Large intestine (tissue), 3 donors: Measurements from ENCODE around the gene TGFBR3. TPM values are rescaled to one million over a fixed set of nuclear protein-coding genes. Genes with fewer than 3 reads are reported as not detected.

ENCODE experiments used
- DNase-seq, 2 donors: peaks; one replicate each; pipeline versions ENCODE4 v3.0.0 to v3.0.0-alpha.2; 2013
- H3K27ac ChIP-seq: one replicate; pipeline ENCODE4 v1.5.1; 2013; ENCODE audit warnings: low read length
- H3K27me3 ChIP-seq: 2 replicates; pipeline ENCODE4 v1.6.1; 2013; ENCODE audit warnings: low read length; ENCODE audit not compliant: control insufficient read depth, insufficient read depth
- H3K36me3 ChIP-seq: 2 replicates; pipeline ENCODE4 v1.6.1; 2013; ENCODE audit warnings: low read length; ENCODE audit not compliant: control insufficient read depth, insufficient read depth
- H3K4me1 ChIP-seq: one replicate; pipeline ENCODE4 v1.6.1; 2013; ENCODE audit warnings: low read length; ENCODE audit not compliant: control insufficient read depth, insufficient read depth
- H3K4me3 ChIP-seq: one replicate; pipeline ENCODE4 v1.5.1; 2013; ENCODE audit warnings: low read length
- H3K9me3 ChIP-seq: one replicate; pipeline ENCODE4 v1.6.1; 2013; ENCODE audit warnings: mild to moderate bottlenecking, low read depth, low read length, moderate library complexity; ENCODE audit not compliant: control insufficient read depth
- WGBS: methylation state at CpG from one replicate; pipeline ENCODE4 v1.1.5; 2013; ENCODE audit warnings: low lambda C conversion rate; ENCODE audit not compliant: insufficient coverage; 5-methylcytosine and 5-hydroxymethylcytosine counted together
- polyA plus RNA-seq: library from polyadenylated mRNA; unstranded; fragments of 120-200 nt; gene quantifications from one replicate; pipeline ENCODE4 v1.2.1, GENCODE V29; 2013

Gene TGFBR3
- polyA plus RNA-seq, 1 donor: 13.7 TPM

DNA sequence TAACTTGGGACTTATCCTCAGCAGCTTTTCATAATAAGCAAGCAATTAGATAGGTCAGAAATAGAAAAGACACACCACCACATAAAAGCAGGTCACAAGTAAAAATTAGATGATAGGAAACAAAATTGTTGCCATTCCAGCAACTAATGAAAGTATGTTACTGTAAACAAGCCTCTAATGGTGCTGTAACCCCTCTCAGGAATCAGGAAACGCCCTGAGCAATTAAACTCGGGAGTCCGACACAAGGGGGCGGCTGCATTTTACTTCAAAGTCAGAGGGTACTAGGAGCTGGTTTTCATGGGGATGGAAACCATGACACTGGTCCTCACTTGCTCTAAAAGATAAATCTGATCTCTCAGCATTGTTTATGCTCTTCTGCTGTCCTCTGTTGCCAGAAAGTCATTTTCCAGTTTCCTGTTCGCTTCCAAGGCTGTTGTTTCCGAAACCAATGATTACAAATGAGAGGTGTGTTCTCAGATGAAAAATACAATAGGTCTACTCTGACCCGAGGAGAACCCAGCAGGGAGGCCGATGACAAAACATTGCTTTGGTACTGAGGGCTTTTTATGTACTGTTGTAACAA lies 93.4 kb downstream of the TGFBR3 start:
- no peak for DNase-seq
- no peaks in the 10 kb centered on the region for H3K4me1 ChIP-seq
- H3K27ac ChIP-seq: no peak overlapping the region
- no peaks in the 10 kb centered on the region for H3K27me3 ChIP-seq
- peaks cover 5% of the 10 kb centered on the region for H3K36me3 ChIP-seq
- no peak overlapping the region for H3K4me3 ChIP-seq
- WGBS: 80% methylated on average over 1 of the region's 8 CpGs
- H3K9me3 ChIP-seq: no peaks in the 10 kb centered on the region

DNA sequence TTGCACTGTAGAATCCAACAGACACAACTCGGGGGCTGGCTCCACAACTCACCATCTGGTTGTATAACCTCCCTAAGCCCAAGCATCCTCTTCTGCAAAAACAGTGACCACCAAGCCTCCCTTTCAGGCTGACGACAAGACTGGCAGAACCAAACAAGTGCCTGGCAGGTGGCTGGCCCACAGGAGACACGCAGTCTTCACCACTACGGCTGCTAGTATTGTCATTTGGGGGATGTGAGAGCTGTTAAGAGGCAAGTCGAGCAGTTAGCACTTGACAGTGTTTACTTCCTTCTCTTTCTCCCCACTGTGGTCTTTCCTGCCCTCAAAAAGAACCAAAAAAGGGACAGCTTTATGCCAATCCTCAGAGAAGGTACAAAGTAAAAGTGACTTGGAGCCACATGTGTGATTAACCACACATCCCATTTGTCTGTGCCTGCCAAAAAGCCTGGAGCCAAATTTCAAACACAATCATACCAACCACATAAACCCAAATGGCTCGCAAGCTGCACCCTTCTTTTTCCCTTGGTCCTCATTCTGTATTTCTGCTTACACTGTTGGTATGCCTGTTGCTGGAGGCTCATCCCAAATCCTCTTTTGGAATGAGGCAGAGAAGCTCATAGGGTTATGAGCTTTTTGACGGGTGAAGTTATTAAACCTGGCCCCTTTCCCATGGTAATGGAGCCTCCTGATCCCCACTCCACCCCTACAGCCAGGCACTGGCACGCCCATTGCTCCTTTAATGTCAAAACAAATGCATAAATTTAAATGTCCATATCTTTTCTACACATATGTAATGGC lies 94.1 kb downstream of the TGFBR3 start:
- no peak overlapping the region for H3K4me3 ChIP-seq
- WGBS: no CpG with 5 or more reads among the region's 8 CpGs
- no peaks in the 10 kb centered on the region for H3K4me1 ChIP-seq
- no peaks in the 10 kb centered on the region for H3K9me3 ChIP-seq
- H3K36me3 ChIP-seq: peaks cover 1% of the 10 kb centered on the region
- no peaks in the 10 kb centered on the region for H3K27me3 ChIP-seq
- DNase-seq: no peak
- H3K27ac ChIP-seq: no peak overlapping the region

DNA sequence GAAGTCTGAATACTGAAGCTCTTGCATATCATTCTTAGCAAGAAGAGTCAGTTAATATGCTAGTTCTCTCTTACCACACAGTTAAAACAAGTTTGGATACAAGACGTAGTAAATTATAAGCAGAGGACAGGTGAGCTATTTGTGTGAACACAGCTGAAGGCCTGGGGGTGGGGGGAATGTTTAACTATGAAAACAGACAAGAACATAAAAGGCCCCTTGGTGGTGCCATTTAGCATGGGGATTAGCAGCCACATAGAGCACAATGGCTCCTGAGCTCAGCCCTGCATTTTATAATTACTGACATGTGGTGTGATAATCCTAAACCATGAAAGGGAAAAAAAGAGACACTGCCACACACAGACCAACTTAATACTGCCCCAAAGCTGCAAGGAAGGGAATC lies 94.8 kb downstream of the TGFBR3 start:
- Histone ChIP-seq H3K27me3 (no peaks in the 10 kb centered on the region), H3K36me3 (no peaks in the 10 kb centered on the region), H3K27ac (no peak overlapping the region), H3K9me3 (no peaks in the 10 kb centered on the region), H3K4me3 (no peak overlapping the region), H3K4me1 (no peaks in the 10 kb centered on the region)
- DNase-seq: no peak
- no CpG with 5 or more reads among the region's 1 CpG for WGBS

DNA sequence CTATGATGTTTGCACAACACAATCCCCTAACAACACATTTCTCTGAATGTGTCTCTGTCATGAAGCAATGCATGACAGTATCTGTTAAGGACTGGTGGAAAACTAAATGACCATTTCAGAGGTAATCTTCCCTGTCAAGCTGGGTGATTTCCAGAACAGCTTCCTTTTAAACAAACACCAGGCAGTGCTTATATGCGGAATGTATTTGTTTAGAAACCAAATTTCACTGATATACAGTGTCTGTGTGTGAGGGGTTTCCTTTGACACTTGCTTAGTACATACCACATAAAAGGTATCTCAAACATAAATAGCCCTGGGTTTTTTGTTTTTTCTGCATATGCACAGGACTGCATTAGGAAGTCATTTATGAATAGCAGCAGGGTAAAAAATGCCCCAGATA lies 95.6 kb downstream of the TGFBR3 start:
- WGBS: no CpG with 5 or more reads among the region's 1 CpG
- Histone ChIP-seq H3K4me1 (no peaks in the 10 kb centered on the region), H3K9me3 (no peaks in the 10 kb centered on the region), H3K27me3 (no peaks in the 10 kb centered on the region), H3K36me3 (no peaks in the 10 kb centered on the region), H3K4me3 (no peak overlapping the region), H3K27ac (no peak overlapping the region)
- no peak for DNase-seq

DNA sequence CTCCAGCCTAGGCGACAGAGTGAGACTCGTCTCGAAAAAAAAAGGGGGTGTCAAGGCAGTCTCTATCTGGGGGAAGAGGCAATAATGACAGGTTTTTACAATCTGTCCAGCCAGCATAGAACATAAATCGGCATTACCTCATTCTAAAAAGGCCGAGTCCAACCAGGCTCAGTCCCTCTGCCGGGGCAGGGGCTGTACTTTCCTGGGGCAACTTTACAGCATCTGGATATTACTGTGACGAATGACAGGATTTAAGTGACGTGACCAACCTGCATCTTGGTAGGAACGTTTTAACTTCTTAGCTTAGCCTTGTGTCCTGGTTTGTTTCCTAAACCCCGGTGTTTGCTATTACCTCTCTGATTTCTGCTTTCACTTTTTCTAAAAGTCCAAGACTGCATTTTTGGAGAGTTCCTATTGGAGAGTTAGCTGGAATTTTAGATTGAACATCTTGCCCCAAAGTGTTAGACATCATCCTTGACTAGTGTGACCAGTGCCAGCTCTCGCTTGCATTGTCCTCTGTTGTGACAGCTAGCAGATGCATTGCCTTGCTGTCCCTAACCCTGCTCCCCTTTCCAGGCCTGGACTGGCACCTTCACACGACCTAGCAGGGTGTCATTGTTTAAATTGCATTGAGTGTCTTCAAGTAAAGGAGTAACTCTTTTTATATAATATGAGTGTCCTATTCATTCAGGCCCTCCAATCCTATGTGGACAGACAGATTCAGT lies 96.5 kb downstream of the TGFBR3 start:
- no peaks in the 10 kb centered on the region for H3K4me1 ChIP-seq
- WGBS: no CpG with 5 or more reads among the region's 12 CpGs
- no peak for DNase-seq
- no peak overlapping the region for H3K27ac ChIP-seq
- no peak overlapping the region for H3K4me3 ChIP-seq
- no peaks in the 10 kb centered on the region for H3K9me3 ChIP-seq
- no peaks in the 10 kb centered on the region for H3K27me3 ChIP-seq
- no peaks in the 10 kb centered on the region for H3K36me3 ChIP-seq

DNA sequence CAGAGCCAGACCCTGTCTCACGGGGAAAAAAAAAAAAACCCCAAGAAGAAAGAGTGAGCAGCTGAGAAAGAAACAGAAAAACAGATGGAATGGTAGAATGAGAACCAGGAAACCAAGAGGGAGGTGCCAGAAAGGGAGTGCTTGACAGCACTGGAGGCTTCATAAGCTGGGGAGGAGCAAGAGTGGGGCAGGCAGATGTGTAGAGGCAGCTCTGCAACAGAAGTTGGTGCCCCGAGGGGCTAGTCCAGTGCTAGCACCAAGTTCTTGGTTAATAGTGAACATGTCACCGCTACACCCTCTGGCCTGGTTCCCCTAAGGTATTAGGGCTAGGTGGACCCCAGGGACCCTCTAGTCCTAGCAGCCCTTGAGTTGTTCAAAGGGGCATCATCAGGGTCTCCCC lies 98.0 kb downstream of the TGFBR3 start:
- Histone ChIP-seq H3K36me3 (no peaks in the 10 kb centered on the region), H3K27ac (no peak overlapping the region), H3K4me1 (no peaks in the 10 kb centered on the region), H3K9me3 (no peaks in the 10 kb centered on the region), H3K4me3 (no peak overlapping the region), H3K27me3 (no peaks in the 10 kb centered on the region)
- WGBS: 100% methylated on average over 1 of the region's 3 CpGs
- no peak for DNase-seq

DNA sequence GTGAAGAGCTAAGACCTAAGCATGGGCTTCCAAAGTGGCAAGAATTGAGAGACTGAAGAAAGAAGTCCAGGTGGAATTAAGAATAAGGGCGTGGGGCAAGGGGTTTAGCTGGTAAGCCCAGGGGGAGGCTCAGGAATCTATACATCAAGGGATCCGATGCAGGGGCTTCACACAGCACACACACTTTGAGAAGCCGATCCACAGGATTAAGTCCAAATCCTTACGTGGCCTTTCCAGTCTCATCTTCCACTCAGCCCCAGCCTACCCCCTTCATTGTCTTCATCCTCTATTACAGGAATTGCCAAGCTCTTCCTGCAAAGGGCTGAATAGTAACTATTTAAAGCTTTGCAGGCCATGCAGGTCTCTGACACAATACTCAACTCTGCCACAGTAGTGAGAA lies 101.3 kb downstream of the TGFBR3 start:
- Histone ChIP-seq H3K36me3 (no peaks in the 10 kb centered on the region), H3K4me3 (no peak overlapping the region), H3K27ac (no peak overlapping the region), H3K9me3 (no peaks in the 10 kb centered on the region), H3K27me3 (no peaks in the 10 kb centered on the region), H3K4me1 (no peaks in the 10 kb centered on the region)
- DNase-seq: no peak
- no CpG with 5 or more reads among the region's 4 CpGs for WGBS

DNA sequence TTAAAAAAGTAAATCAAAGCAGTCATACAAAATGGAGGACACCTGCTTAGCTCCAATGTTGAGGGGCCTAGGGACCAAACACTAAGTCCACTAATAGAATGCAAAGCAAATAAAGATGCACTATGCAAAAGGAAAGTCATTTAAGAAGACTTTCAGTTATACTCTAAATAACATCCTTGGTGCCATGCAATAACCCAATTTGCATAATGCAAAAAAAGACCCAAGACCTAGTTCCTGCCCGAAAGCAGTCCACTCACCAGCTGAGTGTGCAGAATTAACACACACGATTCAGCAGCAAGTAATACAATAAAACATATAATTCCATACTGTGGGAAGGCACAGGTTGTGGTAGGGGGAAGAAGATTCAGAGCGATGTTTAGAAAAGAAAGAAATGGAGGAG lies 101.8 kb downstream of the TGFBR3 start:
- no peaks in the 10 kb centered on the region for H3K27me3 ChIP-seq
- WGBS: 93% methylated on average over 3 of the region's 3 CpGs
- no peak overlapping the region for H3K27ac ChIP-seq
- no peaks in the 10 kb centered on the region for H3K36me3 ChIP-seq
- H3K9me3 ChIP-seq: no peaks in the 10 kb centered on the region
- DNase-seq: no peak
- H3K4me3 ChIP-seq: no peak overlapping the region
- no peaks in the 10 kb centered on the region for H3K4me1 ChIP-seq

DNA sequence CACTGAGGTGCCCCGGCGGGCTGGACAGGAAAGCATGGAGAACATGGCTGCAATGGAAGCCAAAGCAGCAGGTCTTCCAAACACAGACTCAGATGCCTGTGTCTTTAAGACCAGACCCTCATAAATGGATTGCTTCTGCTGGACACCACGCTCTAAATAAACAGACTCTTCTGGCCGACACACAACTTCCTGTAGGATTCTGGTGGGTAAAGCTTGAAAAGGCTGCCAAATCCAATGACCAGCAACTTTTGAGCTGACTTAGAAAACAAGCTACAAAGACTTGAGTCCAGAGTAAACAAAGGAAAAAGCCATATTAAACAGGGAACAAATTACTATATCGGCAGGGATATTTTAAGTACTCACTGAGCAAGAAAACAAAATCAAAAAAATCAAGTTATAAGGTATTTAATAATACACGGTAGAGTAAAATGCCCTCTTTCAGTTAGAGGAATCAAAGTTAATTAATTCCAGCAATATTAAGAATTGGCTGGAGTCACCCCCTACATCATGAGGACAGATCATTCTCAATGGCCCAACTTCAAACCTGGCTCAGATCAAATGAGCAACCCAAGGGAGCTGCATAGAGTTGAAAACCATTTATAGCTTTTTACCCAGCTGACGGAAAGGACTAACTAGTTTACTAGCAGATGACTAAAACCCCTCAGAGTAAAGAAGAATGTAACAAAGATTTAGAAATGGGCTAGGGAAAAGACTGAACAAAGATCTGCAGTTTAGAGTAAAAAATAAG lies 102.4 kb downstream of the TGFBR3 start:
- no peaks in the 10 kb centered on the region for H3K36me3 ChIP-seq
- H3K4me3 ChIP-seq: no peak overlapping the region
- DNase-seq: no peak
- no peak overlapping the region for H3K27ac ChIP-seq
- H3K27me3 ChIP-seq: no peaks in the 10 kb centered on the region
- 66% methylated on average over 2 of the region's 7 CpGs for WGBS
- no peaks in the 10 kb centered on the region for H3K9me3 ChIP-seq
- H3K4me1 ChIP-seq: no peaks in the 10 kb centered on the region

DNA sequence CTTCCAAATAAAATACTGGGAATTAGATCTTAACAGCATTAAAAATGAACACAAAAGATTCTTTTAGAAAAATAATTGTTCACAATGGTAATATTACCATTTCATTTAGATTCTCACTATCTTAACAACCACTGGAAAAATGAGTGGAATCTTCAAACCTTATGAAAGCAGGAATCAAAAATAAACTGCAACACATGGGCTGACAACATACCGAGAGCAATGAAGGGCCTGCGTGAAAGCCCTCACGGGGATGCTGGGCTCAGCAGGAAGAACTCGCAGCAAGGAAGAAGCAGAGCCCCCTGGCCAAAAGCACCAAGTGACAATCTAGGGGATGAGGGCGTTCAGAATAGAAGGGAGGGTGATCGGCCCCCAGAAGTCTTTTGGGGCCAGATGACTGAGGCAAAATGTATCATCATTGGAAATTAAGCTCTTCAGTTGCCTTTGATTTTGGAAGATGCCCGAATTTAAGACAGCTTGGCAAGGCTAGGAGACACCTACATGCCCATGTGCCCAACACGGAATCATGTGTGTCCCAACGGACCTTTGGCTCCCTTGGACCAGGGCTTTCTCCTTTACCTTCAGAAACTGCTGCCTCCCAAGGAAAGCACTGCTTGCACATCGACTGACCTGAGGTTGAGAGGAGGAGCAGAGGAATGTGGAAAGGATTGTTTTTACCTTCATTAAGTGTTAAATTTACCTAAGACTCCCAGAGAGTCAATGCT lies 103.9 kb downstream of the TGFBR3 start:
- no peaks in the 10 kb centered on the region for H3K9me3 ChIP-seq
- H3K4me1 ChIP-seq: no peaks in the 10 kb centered on the region
- no peak overlapping the region for H3K4me3 ChIP-seq
- WGBS: 90% methylated on average over 2 of the region's 10 CpGs
- H3K27me3 ChIP-seq: no peaks in the 10 kb centered on the region
- DNase-seq: no peak
- no peaks in the 10 kb centered on the region for H3K36me3 ChIP-seq
- H3K27ac ChIP-seq: no peak overlapping the region
